AG10803 (cell line): ENCODE data around the gene CELF1.
A peak's percentile ranks its signal among the peaks of the same experiment; 100 is the strongest.

Experiments
- DNase-seq: peaks from one replicate; pipeline ENCODE4 v3.0.0; 2010; ENCODE audit warnings: low read depth
- H3K4me3 ChIP-seq: 2 replicates; pipeline ENCODE4 v1.5.1; 2011; ENCODE audit warnings: mild to moderate bottlenecking, low read length, control low read depth
- CTCF ChIP-seq: conservative IDR thresholded peaks from 2 replicates; pipeline ENCODE4 v1.5.1; 2011; ENCODE audit warnings: mild to moderate bottlenecking, low read length, control low read depth, inconsistent platforms

The CELF1 gene

DNA sequence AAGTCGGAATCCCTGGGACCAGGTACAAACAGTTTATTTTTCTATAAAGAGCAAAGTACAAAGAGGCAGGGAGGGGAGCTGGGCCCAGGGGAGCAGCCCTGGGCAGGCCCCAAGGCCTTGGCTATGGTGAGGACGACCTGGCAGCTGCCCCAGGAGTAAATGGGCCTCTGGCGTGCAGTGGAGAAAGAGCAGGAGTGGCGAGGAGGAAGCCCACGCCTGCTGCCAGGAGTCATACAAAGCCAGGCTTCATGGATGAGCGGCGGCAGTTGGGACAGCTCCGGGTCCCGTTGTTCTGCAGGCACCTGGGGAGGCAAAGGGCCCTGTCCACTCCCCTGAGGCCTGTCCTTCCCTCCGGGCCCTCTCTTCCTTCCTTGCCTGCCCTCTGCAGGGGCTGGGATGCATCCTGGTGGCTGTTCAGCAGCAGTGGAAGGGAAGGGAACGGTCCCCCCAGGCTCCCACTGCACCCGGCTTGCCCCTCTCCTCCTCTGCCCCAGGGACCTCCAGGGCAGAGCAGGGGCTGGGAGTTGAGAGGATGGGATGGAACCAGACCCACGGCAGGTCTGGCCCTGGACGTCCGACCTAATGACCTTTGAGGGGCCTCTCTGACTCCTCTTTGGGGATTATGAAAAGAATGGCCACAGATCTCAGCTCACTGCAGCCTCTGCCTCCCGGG lies 115.0 kb downstream of the CELF1 start:
- H3K4me3 ChIP-seq: no peak overlapping the region
- peak; percentile 26 for DNase-seq
- TF ChIP-seq CTCF: no peak

GRCh38 chr11:47437218-47437745 lies 115.7 kb downstream of the CELF1 start:
- no peak overlapping the region for H3K4me3 ChIP-seq
- DNase-seq: no peak
- no peak for TF ChIP-seq CTCF

DNA sequence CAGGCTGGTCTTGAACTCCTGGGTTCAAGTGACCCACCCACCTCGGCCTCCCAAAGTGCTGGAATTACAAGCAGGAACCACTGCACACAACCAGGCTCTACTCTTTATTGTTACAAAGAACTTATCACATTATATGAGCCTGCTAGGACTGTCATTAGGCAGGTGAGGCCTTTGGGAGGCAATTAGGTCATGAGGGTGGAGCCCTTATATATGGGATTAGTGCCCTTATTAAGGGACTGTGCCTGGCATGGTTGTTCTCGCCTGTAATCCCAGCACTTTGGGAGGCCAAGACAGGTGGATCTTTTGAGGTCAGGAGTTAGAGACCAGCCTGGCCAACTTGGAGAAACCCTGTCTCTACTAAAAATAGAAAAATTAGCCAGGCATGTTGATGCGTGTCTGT lies 116.2 kb downstream of the CELF1 start:
- no peak for DNase-seq
- no peak for TF ChIP-seq CTCF
- H3K4me3 ChIP-seq: no peak overlapping the region

- no peak for DNase-seq
- H3K4me3 ChIP-seq: no peak overlapping the region
- no peak for TF ChIP-seq CTCF
Measured at GRCh38 chr11:47435687-47436086, 117.2 kb downstream of the CELF1 start.

- no peak for TF ChIP-seq CTCF
- H3K4me3 ChIP-seq: no peak overlapping the region
- DNase-seq: peak; percentile 94
Measured at GRCh38 chr11:47434011-47434786, 118.7 kb downstream of the CELF1 start.

DNA sequence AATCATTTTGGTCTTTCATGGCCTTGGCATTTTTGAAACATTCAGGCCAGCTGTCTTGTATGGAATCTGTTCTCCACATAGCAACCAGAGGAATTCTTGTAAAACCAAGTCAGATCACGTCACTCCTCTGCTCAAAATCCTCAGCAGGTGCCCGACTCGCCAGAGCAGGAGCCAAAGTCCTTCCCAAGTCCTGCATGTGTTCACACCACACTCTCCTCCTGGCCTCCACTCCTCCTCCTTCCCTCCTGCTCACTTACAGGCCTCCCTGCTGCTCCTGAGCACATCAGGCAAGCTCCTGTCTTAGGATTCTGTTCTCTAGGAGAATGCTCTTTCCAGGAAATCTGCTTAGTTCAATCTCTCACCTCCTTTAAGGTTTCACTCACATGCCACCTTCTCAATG lies 119.8 kb downstream of the CELF1 start:
- H3K4me3 ChIP-seq: no peak overlapping the region
- no peak for TF ChIP-seq CTCF
- peak; percentile 31 for DNase-seq
